ENCODE data around the gene HDGFL2.

DNA sequence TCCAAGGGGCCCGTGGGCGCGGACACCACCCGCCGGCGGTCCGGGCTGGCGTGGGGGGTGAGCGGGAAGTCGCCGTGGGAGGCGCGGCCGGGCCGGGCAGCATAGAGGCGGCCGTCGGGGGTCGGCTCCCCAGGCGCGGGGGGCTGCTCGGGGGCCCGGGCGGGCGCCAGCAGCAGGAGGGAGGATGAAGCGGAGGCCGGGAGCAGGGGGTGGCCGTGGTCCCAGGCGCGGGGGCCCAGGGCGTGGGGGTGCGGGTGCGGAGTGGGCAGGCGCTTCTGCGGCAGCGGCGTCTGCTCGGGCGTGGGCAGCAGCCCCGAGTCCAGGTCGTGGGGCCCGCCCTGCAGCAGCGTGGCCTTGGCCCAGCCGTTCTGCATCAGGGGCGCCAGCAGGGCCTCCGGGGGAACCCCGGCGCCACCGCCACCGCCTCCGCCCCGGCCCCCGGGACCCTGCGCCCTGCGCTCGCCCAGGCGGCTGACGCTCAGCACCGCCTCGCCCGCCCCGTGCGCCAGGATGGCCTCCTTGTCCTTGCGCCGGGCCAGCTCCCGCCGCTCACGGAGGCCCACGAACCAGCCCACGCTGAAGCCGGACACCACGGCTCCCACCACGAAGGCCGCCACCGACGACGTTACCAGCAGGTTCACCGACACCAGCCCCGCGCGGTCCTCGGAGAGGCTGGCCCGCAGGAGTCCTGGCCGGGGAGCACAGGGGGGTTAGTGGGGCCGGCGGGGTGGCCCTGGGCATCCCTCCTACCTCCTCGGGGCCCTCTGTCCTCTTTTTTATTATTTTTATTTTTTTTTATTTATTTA, 71.9 kb downstream of the HDGFL2 start:
- TF ChIP-seq CTCF (conservative IDR thresholded peaks at IDR 0.05 in 1 of 2, IDR thresholded peaks at IDR 0.05 in 1 of 2; ENCODE audit: low read depth in 1 of 2, low read length in 2 of 2) (no peak), EZH2 (IDR thresholded peaks at IDR 0.05; ENCODE audit: low read length, missing control alignments) (no peak)
